HCT116 (cell line): ENCODE measurements around the gene EDEM1. TPM values are rescaled to one million over a fixed set of nuclear protein-coding genes. Genes with fewer than 3 reads are reported as not detected.

Experiments used
- ATAC-seq: fragments of 200-7000 bp; cut with Tn5 transposase; 2 replicates; pipeline ENCODE4 v1.9.1; 2020; ENCODE audit warnings: mild to moderate bottlenecking, moderate library complexity
- BruUV-seq: library from RNA; stranded (reverse); fragments of 400-500 nt; replicated peaks from 2 replicates; lab custom pipeline; 2021; lab: Mats Ljungman, UMichigan
- CTCF ChIA-PET: fragments of 300-600 bp; sonication (Branson Sonifier 250); formaldehyde crosslinking; loops from one replicate; lab custom pipeline; 2021; ENCODE audit warnings: antibody characterized with exemption; lab: Charles Lee
- POLR2A ChIA-PET: fragments of 300-600, 350-600 bp; sonication (Branson Sonifier 250); formaldehyde crosslinking; loops from one replicate; lab custom pipeline; 2021; ENCODE audit warnings: antibody characterized with exemption; lab: Charles Lee
- RAD21 ChIA-PET, 2 experiments: fragments of 300-600 bp; sonication (Branson Sonifier 250); formaldehyde crosslinking; loops; one replicate each; lab custom pipeline; 2023; ENCODE audit warnings: low total read pairs in 2 of 2; ENCODE audit not compliant: uncharacterized antibody in 2 of 2, unreplicated experiment in 2 of 2, low non-redundant PET in 1 of 2; lab: Charles Lee
- DNase-seq: peaks from one replicate; pipeline ENCODE4 v3.0.0-alpha.2; 2010; ENCODE audit warnings: low read depth, low spot score
- H2AFZ ChIP-seq: fragments of 200-600 bp; shearing (Covaris generic), sonication (generic); 2 replicates; pipeline ENCODE4 v1.6.1; 2017; ENCODE audit warnings: low read depth, mixed run types, mixed read lengths, antibody characterized with exemption, low read length; ENCODE audit not compliant: poor library complexity, severe bottlenecking
- H3K27ac ChIP-seq: 2 replicates; pipeline ENCODE4 v1.5.1; 2012; ENCODE audit warnings: low read depth, low read length
- H3K27me3 ChIP-seq: fragments of 200-600 bp; sonication (generic); 2 replicates; pipeline ENCODE4 v1.6.1; 2016; ENCODE audit warnings: mixed run types, low read length, mixed read lengths; ENCODE audit not compliant: insufficient read depth
- H3K36me3 ChIP-seq, 2 experiments: fragments of 200-500 bp in 1 of 2; fragments of 200-600 bp in 1 of 2; sonication (Bioruptor generic) in 1 of 2; sonication (generic) in 1 of 2; 2 replicates each; pipeline versions ENCODE4 v1.5.1 to v1.6.1; 2014 to 2016; ENCODE audit warnings: low read length in 2 of 2, inconsistent platforms in 1 of 2, mixed read lengths in 1 of 2, mixed run types in 1 of 2; ENCODE audit not compliant: insufficient read depth in 2 of 2, control insufficient read depth in 1 of 2
- H3K4me1 ChIP-seq, 2 experiments: fragments of 200-600 bp in 1 of 2; sonication (generic) in 1 of 2; 2 replicates each; pipeline versions ENCODE4 v1.5.1 to v1.6.1; 2012 to 2017; ENCODE audit warnings: low read length in 2 of 2, inconsistent platforms in 1 of 2, mild to moderate bottlenecking in 1 of 2, mixed read lengths in 1 of 2, mixed run types in 1 of 2, moderate library complexity in 1 of 2; ENCODE audit not compliant: insufficient read depth in 2 of 2, control insufficient read depth in 1 of 2
- H3K4me2 ChIP-seq: fragments of 200-600 bp; sonication (generic); 2 replicates; pipeline ENCODE4 v1.6.1; 2017; ENCODE audit warnings: mixed run types, low read length, mixed read lengths
- H3K4me3 ChIP-seq, 2 experiments: fragments of 200-600 bp in 1 of 2; sonication (generic) in 1 of 2; replicated peaks in 1 of 2; 2 replicates each; pipeline ENCODE4 v1.5.1; 2011 to 2016; ENCODE audit warnings: low read length in 2 of 2, control low read depth in 1 of 2, low read depth in 1 of 2, mild to moderate bottlenecking in 1 of 2, mixed read lengths in 1 of 2, mixed run types in 1 of 2
- H3K79me2 ChIP-seq: fragments of 200-600 bp; sonication (generic); 2 replicates; pipeline ENCODE4 v1.6.1; 2017; ENCODE audit warnings: mild to moderate bottlenecking, mixed run types, low read length, moderate library complexity, mixed read lengths; ENCODE audit not compliant: insufficient read depth
- H3K9ac ChIP-seq: fragments of 200-600 bp; sonication (generic); 2 replicates; pipeline ENCODE4 v1.6.1; 2016; ENCODE audit warnings: low read length, mixed read lengths
- H3K9me2 ChIP-seq: fragments of 200-600 bp; sonication (generic), shearing (Covaris generic); 2 replicates; pipeline ENCODE4 v1.6.1; 2017; ENCODE audit warnings: mixed run types, mild to moderate bottlenecking, moderate library complexity; ENCODE audit not compliant: insufficient read depth
- H3K9me3 ChIP-seq, 2 experiments: fragments of 200-500 bp in 1 of 2; fragments of 200-600 bp in 1 of 2; sonication (Bioruptor generic) in 1 of 2; sonication (generic) in 1 of 2; 2 replicates each; pipeline ENCODE4 v1.6.1; 2014 to 2017; ENCODE audit warnings: low read length in 2 of 2, mixed read lengths in 2 of 2, inconsistent platforms in 1 of 2, low read depth in 1 of 2, mild to moderate bottlenecking in 1 of 2, mixed run types in 1 of 2, moderate library complexity in 1 of 2; ENCODE audit not compliant: control insufficient read depth in 1 of 2, insufficient read depth in 1 of 2
- H4K20me1 ChIP-seq: fragments of 200-600 bp; sonication (generic), shearing (Covaris generic); 2 replicates; pipeline ENCODE4 v1.6.1; 2017; ENCODE audit warnings: mixed run types, mild to moderate bottlenecking, moderate library complexity; ENCODE audit not compliant: insufficient read depth
- CTCF ChIP-seq, 3 experiments: fragments of 200-600 bp in 1 of 3; sonication (generic) in 1 of 3; IDR thresholded peaks in 2 of 3; conservative IDR thresholded peaks in 1 of 3; 2 replicates each; pipeline ENCODE4 v1.5.1; 2012 to 2017; ENCODE audit warnings: low read depth in 2 of 3, low read length in 2 of 3, antibody characterized with exemption in 1 of 3, borderline replicate concordance in 1 of 3, control low read depth in 1 of 3, mild to moderate bottlenecking in 1 of 3, mixed read lengths in 1 of 3, mixed run types in 1 of 3, moderate library complexity in 1 of 3; ENCODE audit not compliant: insufficient read depth in 1 of 3
- EGR1 ChIP-seq: IDR thresholded peaks from 2 replicates; pipeline ENCODE4 v1.6.1; 2012; ENCODE audit warnings: low read depth
- EZH2 ChIP-seq: fragments of 200-600 bp; sonication (generic); IDR thresholded peaks from 2 replicates; pipeline ENCODE4 v1.6.1; 2017; ENCODE audit warnings: antibody characterized with exemption, mixed run types
- EZH2phosphoT487 ChIP-seq: fragments of 200-600 bp; IDR thresholded peaks from 2 replicates; pipeline ENCODE4 v1.6.1; 2018; ENCODE audit warnings: antibody characterized with exemption, borderline replicate concordance
- FOSL1 ChIP-seq: IDR thresholded peaks from 2 replicates; pipeline ENCODE4 v1.6.1; 2012; ENCODE audit warnings: low read depth
- JUND ChIP-seq: IDR thresholded peaks from 2 replicates; pipeline ENCODE4 v1.6.1; 2012
- POLR2A ChIP-seq: IDR thresholded peaks from 2 replicates; pipeline ENCODE4 v1.7.0; 2011; ENCODE audit warnings: borderline replicate concordance; ENCODE audit not compliant: insufficient read depth, insufficient read length; ENCODE audit errors: extremely low read depth
- SIN3A ChIP-seq: IDR thresholded peaks from 2 replicates; pipeline ENCODE4 v1.6.1; 2012; ENCODE audit warnings: low read depth
- YY1 ChIP-seq: IDR thresholded peaks from 2 replicates; pipeline ENCODE4 v1.6.1; 2011; ENCODE audit warnings: low read length, low read depth, moderate library complexity, mild to moderate bottlenecking; ENCODE audit not compliant: insufficient replicate concordance; ENCODE audit errors: extremely low read depth
- ZBTB33 ChIP-seq: IDR thresholded peaks from 2 replicates; pipeline ENCODE4 v1.6.1; 2011; ENCODE audit warnings: mild to moderate bottlenecking, low read length, moderate library complexity; ENCODE audit not compliant: insufficient replicate concordance; ENCODE audit errors: extremely low read depth
- ZFX ChIP-seq: fragments of 450-650 bp; IDR thresholded peaks from 2 replicates; pipeline ENCODE4 v1.6.1; 2017
- intact Hi-C: fragments of 100-400 bp; cut with micrococcal nuclease; formaldehyde crosslinking; loops from 2 replicates; pipeline ENCODE4 v1.10.0; 2022
- total RNA-seq: library from RNA; stranded (reverse); gene quantifications from one replicate; pipeline ENCODE4 v1.2.1, GENCODE V29; 2021; ENCODE audit not compliant: unreplicated experiment

Gene EDEM1
- total RNA-seq, 1 experiment from 2014 or later, result 23.7 TPM

- no peaks in the 10 kb centered on the region for H3K9me2 ChIP-seq
- ChIA-PET CTCF (no interaction called here), RAD21 (no interaction called here), POLR2A (no interaction called here)
- TF ChIP-seq SIN3A, result no peak
- no peak for TF ChIP-seq JUND
- TF ChIP-seq FOSL1, result no peak
- TF ChIP-seq POLR2A, result no peak
- TF ChIP-seq ZFX, result no peak
- TF ChIP-seq ZBTB33, result no peak
- TF ChIP-seq YY1, result no peak
- no peak for TF ChIP-seq EZH2
- TF ChIP-seq CTCF (IDR thresholded peaks at IDR 0.05 in 2 of 3, conservative IDR thresholded peaks at IDR 0.05 in 1 of 3; ENCODE audit: borderline replicate concordance in 1 of 3, insufficient read depth in 1 of 3, low read depth in 2 of 3, low read length in 2 of 3), result no peak
- no peak for TF ChIP-seq EGR1
- no peak for TF ChIP-seq EZH2phosphoT487
- H4K20me1 ChIP-seq, result no peaks in the 10 kb centered on the region
- H3K36me3 ChIP-seq, result no peaks in the 10 kb centered on the region
- no peak for DNase-seq
- H3K4me1 ChIP-seq, result no peaks in the 10 kb centered on the region
- BruUV-seq, result no TSS peak
- H3K9me3 ChIP-seq, result no peaks in the 10 kb centered on the region
- no peak overlapping the region for H3K4me3 ChIP-seq
- intact Hi-C loops, result no loop called here
- H3K27ac ChIP-seq, result no peak overlapping the region
- H3K4me2 ChIP-seq, result no peak overlapping the region
- H3K79me2 ChIP-seq, result no peaks in the 10 kb centered on the region
- H3K27me3 ChIP-seq, result no peaks in the 10 kb centered on the region
- no peak for ATAC-seq
- no peak overlapping the region for H3K9ac ChIP-seq
- no peak overlapping the region for H2AFZ ChIP-seq
These were observed 68.2 kb downstream of the EDEM1 start for GRCh38 chr3:5255404-5256344.
